ENCODE results near the gene CERS1.

DNA sequence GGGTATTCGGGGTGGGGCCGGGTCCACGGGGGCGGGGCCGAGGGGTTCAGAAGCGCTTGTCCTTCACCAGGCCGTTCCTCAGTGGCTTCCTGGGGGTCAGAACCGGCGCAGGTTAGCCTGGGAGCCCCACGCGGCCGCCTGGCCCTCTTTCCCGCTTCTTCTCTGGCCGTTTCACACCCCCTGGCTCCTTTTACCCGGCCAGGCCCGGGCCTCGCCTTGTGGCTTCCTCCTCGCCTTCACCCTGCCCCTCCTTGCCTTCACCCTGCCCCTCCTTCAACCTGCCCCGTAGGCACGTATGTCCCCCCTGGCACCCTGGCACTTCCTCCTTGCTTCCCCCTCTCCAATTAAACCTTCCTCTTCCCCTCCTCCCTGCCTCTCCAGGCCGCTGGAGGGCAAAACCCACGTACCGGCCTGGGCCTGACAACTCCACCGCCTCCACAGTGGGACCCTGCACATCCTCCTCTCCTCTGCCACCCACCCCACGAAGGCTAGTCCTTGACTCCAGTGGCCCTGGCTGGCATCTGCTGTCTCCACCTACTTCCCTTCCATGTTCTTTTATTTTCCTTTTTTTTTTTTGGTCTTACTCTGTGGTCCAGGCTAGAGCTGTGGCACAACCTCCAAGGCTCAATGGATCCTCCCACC is 25.3 kb downstream of the CERS1 start:
- TF ChIP-seq, protein P1, sequence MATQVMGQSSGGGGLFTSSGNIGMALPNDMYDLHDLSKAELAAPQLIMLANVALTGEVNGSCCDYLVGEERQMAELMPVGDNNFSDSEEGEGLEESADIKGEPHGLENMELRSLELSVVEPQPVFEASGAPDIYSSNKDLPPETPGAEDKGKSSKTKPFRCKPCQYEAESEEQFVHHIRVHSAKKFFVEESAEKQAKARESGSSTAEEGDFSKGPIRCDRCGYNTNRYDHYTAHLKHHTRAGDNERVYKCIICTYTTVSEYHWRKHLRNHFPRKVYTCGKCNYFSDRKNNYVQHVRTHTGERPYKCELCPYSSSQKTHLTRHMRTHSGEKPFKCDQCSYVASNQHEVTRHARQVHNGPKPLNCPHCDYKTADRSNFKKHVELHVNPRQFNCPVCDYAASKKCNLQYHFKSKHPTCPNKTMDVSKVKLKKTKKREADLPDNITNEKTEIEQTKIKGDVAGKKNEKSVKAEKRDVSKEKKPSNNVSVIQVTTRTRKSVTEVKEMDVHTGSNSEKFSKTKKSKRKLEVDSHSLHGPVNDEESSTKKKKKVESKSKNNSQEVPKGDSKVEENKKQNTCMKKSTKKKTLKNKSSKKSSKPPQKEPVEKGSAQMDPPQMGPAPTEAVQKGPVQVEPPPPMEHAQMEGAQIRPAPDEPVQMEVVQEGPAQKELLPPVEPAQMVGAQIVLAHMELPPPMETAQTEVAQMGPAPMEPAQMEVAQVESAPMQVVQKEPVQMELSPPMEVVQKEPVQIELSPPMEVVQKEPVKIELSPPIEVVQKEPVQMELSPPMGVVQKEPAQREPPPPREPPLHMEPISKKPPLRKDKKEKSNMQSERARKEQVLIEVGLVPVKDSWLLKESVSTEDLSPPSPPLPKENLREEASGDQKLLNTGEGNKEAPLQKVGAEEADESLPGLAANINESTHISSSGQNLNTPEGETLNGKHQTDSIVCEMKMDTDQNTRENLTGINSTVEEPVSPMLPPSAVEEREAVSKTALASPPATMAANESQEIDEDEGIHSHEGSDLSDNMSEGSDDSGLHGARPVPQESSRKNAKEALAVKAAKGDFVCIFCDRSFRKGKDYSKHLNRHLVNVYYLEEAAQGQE (IDR thresholded peaks at IDR 0.05; ENCODE audit: insufficient read depth in 1 of 2, low read depth in 2 of 2, low read length in 2 of 2): no peak
- TF ChIP-seq SIN3A (IDR thresholded peaks at IDR 0.05; ENCODE audit: borderline replicate concordance, insufficient read depth, low read length) (no peak), POLR2AphosphoS5 (IDR thresholded peaks at IDR 0.05; ENCODE audit: low read depth, low read length) (no peak)

Data from PFSK-1 (cell line).